GM23338 (cell line): ENCODE results near the gene MEGF6.

ENCODE experiments used
- CREB1 ChIP-seq: fragments of 250-450 bp; sonication (Bioruptor Pico); IDR thresholded peaks from 2 replicates; pipeline ENCODE4 v1.5.0; 2020; ENCODE audit warnings: low read depth, mild to moderate bottlenecking, moderate library complexity
- CTCF ChIP-seq, 2 experiments: fragments of 200-600 bp in 1 of 2; sonication (generic) in 1 of 2; conservative IDR thresholded peaks; 2 replicates each; pipeline versions ENCODE4 v1.5.1 to v1.6.1; 2016 to 2017; ENCODE audit warnings: antibody characterized with exemption in 2 of 2, low read depth in 2 of 2, mild to moderate bottlenecking in 2 of 2, moderate library complexity in 1 of 2
- EZH2 ChIP-seq: fragments of 200-600 bp; sonication (generic); IDR thresholded peaks from one replicate; pipeline ENCODE4 v1.8.0; 2017; ENCODE audit warnings: antibody characterized with exemption, mild to moderate bottlenecking, low read depth; ENCODE audit not compliant: unreplicated experiment
- EZH2phosphoT487 ChIP-seq: fragments of 200-600 bp; sonication (generic); IDR thresholded peaks from one replicate; pipeline ENCODE4 v1.8.1; 2018; ENCODE audit warnings: antibody characterized with exemption; ENCODE audit not compliant: unreplicated experiment
- JUNB ChIP-seq: IDR thresholded peaks from one replicate; pipeline ENCODE4 v1.6.1; 2016; ENCODE audit warnings: antibody characterized with exemption; ENCODE audit not compliant: unreplicated experiment
- NANOG ChIP-seq: IDR thresholded peaks from 2 replicates; pipeline ENCODE4 v1.6.1; 2016; ENCODE audit warnings: antibody characterized with exemption, borderline replicate concordance
- POLR2AphosphoS5 ChIP-seq: IDR thresholded peaks from 2 replicates; pipeline ENCODE4 v1.6.1; 2016; ENCODE audit warnings: antibody characterized with exemption, low read depth
- REST ChIP-seq: IDR thresholded peaks from one replicate; pipeline ENCODE4 v1.6.1; 2018; ENCODE audit warnings: antibody characterized with exemption; ENCODE audit not compliant: unreplicated experiment
- ZNF114 ChIP-seq: fragments of 250-450 bp; sonication (Bioruptor Pico); IDR thresholded peaks from 2 replicates; pipeline ENCODE4 v1.5.0; 2020; ENCODE audit warnings: mild to moderate bottlenecking, moderate library complexity
- ZNF462 ChIP-seq: fragments of 250-450 bp; sonication (Bioruptor Pico); IDR thresholded peaks from 2 replicates; pipeline ENCODE4 v1.5.0; 2020; ENCODE audit warnings: mild to moderate bottlenecking, moderate library complexity

- no peak for TF ChIP-seq CTCF (conservative IDR thresholded peaks at IDR 0.05; ENCODE audit: low read depth in 2 of 2)
- no peak for TF ChIP-seq CREB1 (CRISPR knock-in tag)
- TF ChIP-seq POLR2AphosphoS5: no peak
- TF ChIP-seq JUNB: no peak
- TF ChIP-seq ZNF114 (CRISPR knock-in tag): no peak
- no peak for TF ChIP-seq EZH2
- TF ChIP-seq EZH2phosphoT487: no peak
- no peak for TF ChIP-seq NANOG
- no peak for TF ChIP-seq REST
- TF ChIP-seq ZNF462 (CRISPR knock-in tag): no peak
These were observed 8.2 kb downstream of the MEGF6 start for GRCh38 chr1:3603156-3603555.
